ENCODE data around the gene FAM170A.

Gene FAM170A

GRCh38 chr5:119678351-119679028, 49.1 kb downstream of the FAM170A start:
- Histone ChIP-seq H3K4me3 (no peak overlapping the region), H3K27ac (no peak overlapping the region)
- TF ChIP-seq, protein P1, sequence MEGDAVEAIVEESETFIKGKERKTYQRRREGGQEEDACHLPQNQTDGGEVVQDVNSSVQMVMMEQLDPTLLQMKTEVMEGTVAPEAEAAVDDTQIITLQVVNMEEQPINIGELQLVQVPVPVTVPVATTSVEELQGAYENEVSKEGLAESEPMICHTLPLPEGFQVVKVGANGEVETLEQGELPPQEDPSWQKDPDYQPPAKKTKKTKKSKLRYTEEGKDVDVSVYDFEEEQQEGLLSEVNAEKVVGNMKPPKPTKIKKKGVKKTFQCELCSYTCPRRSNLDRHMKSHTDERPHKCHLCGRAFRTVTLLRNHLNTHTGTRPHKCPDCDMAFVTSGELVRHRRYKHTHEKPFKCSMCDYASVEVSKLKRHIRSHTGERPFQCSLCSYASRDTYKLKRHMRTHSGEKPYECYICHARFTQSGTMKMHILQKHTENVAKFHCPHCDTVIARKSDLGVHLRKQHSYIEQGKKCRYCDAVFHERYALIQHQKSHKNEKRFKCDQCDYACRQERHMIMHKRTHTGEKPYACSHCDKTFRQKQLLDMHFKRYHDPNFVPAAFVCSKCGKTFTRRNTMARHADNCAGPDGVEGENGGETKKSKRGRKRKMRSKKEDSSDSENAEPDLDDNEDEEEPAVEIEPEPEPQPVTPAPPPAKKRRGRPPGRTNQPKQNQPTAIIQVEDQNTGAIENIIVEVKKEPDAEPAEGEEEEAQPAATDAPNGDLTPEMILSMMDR (IDR thresholded peaks at IDR 0.05), result no peak
- DNase-seq (ENCODE audit: low spot score), result no peak

- no peak overlapping the region for H3K27ac ChIP-seq
- TF ChIP-seq, protein P1 (IDR thresholded peaks at IDR 0.05), result no peak
- H3K4me3 ChIP-seq, result no peak overlapping the region
- no peak for DNase-seq (ENCODE audit: low spot score)
Measured at GRCh38 chr5:119680080-119680479, 50.7 kb downstream of the FAM170A start.

- TF ChIP-seq, protein P1 (IDR thresholded peaks at IDR 0.05), result no peak
- H3K4me3 ChIP-seq, result no peak overlapping the region
- no peak overlapping the region for H3K27ac ChIP-seq
- no peak for DNase-seq (ENCODE audit: low spot score)
Measured at GRCh38 chr5:119681734-119682133, 52.4 kb downstream of the FAM170A start.

DNA sequence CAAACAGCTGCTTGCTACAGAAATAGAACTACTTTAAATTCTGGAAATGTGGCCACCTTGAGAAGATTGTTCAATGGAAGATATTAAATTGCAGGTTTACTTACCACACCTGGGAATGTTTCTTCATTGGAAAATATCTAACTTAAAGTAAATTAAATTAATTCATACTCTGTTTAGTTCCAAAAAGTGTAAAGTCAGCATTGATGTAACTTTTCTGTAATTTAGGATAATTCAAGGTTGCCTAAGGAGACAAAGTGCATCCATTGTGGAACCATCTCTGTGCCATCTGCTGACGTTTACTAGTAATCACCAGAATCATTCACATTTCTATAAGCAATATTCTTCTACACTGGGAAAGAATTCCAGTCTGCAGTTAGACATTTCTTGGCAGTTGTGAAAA, 53.0 kb downstream of the FAM170A start:
- Histone ChIP-seq H3K27ac (no peak overlapping the region), H3K4me3 (no peak overlapping the region)
- TF ChIP-seq, protein P1 (IDR thresholded peaks at IDR 0.05), result no peak
- DNase-seq (ENCODE audit: low spot score), result no peak
